G401.6 (cell line): ENCODE measurements around the gene SIX2.

Experiments
- FAIRE-seq: peaks from 2 replicates; lab custom pipeline; 2012; peaks lifted over from hg19 to GRCh38; lab: Jason Lieb, UNC

The SIX2 gene

GRCh38 chr2:44964752-44965236, 44.5 kb downstream of the SIX2 start:
- no peak for FAIRE-seq

DNA sequence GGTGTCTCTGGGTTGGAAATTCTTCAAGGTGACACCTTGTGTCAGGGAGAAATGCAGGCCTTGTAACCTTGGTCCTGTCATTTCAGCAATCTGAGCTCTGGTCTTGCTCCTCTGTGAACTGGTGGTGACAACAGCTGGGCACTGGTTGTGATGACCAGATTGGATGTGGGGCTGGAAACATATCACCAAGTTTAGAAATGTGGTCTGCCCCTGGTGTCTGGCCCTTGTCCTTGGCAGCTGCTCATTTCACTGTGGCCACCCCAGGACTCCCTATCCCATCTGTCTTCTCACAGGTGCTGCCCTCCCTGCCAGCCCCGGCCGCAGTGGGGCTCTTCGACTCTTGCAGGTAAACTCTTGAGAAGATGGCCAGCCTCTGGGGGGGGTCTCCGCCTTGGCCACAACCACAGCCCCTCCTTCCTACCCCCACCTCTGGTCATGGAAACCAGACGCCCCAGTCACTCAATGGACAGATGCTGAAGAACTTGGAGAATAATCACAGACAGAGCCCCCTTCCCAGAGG, 47.0 kb downstream of the SIX2 start:
- FAIRE-seq: no peak

- no peak for FAIRE-seq
These were observed 48.4 kb downstream of the SIX2 start for GRCh38 chr2:44960871-44961270.

DNA sequence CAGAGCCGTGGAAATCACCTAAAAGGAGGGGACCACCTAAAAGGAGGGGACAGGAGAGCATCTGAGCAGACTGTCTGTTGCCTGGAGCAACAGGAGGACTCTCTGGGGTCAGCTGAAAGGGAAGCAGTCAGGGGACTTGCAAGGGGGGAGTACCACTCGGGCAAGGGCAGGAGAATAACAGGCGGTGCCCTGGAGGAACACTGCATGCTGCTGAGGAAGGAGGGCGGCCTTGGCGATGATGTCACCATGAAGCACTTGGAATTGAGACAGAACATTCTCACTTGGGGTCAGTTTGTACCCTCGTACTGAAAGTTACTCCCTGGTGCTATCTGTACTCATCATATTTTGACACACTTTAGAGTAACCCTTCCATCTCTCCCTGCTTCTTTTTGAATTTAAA, 49.4 kb downstream of the SIX2 start:
- FAIRE-seq: no peak

GRCh38 chr2:44957656-44958327, 51.5 kb downstream of the SIX2 start:
- no peak for FAIRE-seq

GRCh38 chr2:44956843-44957242, 52.4 kb downstream of the SIX2 start:
- FAIRE-seq: no peak

DNA sequence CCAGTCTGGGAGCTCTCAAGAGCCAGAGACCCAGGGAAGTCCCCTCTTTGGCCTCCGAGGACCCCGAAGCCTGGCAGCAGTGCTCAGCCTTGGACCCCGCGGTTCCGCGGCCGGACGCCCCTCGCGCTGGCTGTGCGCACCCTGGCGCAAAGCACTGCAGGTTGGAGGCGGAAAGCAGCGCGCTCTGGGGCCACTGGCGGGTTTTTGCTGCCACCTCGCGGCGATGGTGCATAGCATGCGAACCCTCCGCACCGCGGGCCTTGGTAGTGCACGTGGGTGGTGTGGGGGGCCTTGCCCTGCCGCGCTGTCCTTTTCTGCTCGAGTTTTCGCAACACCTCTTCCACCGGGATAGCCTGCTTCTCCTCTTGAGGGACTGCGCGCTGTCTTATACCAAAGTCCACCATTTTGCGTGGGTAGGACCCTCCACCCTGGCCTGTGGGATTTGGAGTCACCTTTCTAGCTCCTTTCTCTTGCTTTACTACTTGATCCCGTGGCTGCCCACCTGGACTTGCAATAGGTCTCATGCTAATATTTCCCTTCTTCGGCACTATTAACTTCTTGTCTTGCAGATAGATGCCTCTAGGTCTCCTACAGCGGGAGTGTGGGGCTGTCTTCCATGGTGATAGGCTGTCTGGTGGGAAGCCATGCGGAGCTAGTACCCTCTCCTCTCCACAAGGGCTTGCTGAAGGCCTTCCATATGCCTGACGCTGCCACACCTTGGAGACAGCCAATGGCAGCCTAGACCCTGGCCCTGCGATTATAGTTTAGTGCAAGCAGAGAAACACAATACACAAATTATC, 53.5 kb downstream of the SIX2 start:
- FAIRE-seq: no peak
